ENCODE measurements around the gene POLR3F.
"Not testable (repeated sequence)": the region's sequence is repeated elsewhere in the genome, so short reads cannot be mapped to it uniquely, and the experiment has no call there.

POLR3F gene

GRCh38 chr20:18466894-18467730 is at the start of gene POLR3F, which contains the start of gene DZANK1:
Gene POLR3F (plus strand): TSS chr20:18467390. CDS start chr20:18467507, 117 bp downstream.
Gene DZANK1 (minus strand): TSS chr20:18467030. CDS start chr20:18465358, 1,672 bp downstream.
- peak; percentile 95 to 97 for DNase-seq

GRCh38 chr20:18421608-18422007 is 45.6 kb upstream of the POLR3F start:
- DNase-seq: no peak

GRCh38 chr20:18427214-18427613 is 40.0 kb upstream of the POLR3F start:
- no peak for DNase-seq

GRCh38 chr20:18428490-18429173 is 38.6 kb upstream of the POLR3F start:
- DNase-seq: no peak

- DNase-seq: no peak
Measured at GRCh38 chr20:18430172-18430826, 36.9 kb upstream of the POLR3F start.

- no peak for DNase-seq
Measured at GRCh38 chr20:18431206-18431605, 36.0 kb upstream of the POLR3F start.

GRCh38 chr20:18436847-18437246 is 30.3 kb upstream of the POLR3F start:
- no peak for DNase-seq

- no peak for DNase-seq
Measured at GRCh38 chr20:18440403-18440802, 26.8 kb upstream of the POLR3F start.

- DNase-seq: no peak
Measured at GRCh38 chr20:18443886-18444285, 23.3 kb upstream of the POLR3F start.

- DNase-seq: no peak
Measured at GRCh38 chr20:18456600-18456999, 10.6 kb upstream of the POLR3F start.

GRCh38 chr20:18465536-18466200 is 1.5 kb upstream of the POLR3F start:
- no peak for DNase-seq

GRCh38 chr20:18466574-18466893 is 656 bp upstream of the POLR3F start:
- peak; percentile 62 to 91 for DNase-seq

- DNase-seq: no peak
Measured at GRCh38 chr20:18477218-18477617, 10.0 kb downstream of the POLR3F start.

- DNase-seq: no peak
Measured at GRCh38 chr20:18477821-18478220, 10.6 kb downstream of the POLR3F start.

GRCh38 chr20:18481596-18481995 is 14.4 kb downstream of the POLR3F start:
- DNase-seq: no peak

- DNase-seq: no peak
Measured at GRCh38 chr20:18488301-18488700, 21.1 kb downstream of the POLR3F start.

- DNase-seq: no peak
Measured at GRCh38 chr20:18496042-18496441, 28.9 kb downstream of the POLR3F start.

- DNase-seq: peak; percentile 69 to 83
Measured at GRCh38 chr20:18496740-18497592, 29.8 kb downstream of the POLR3F start, which contains the start of gene RBBP9. Gene RBBP9 (minus strand): TSS chr20:18497225. CDS start chr20:18497167, 58 bp downstream.

GRCh38 chr20:18497603-18498002 is 30.4 kb downstream of the POLR3F start:
- DNase-seq: no peak

- not testable (repeated sequence) for DNase-seq
Measured at GRCh38 chr20:18501672-18502071, 34.5 kb downstream of the POLR3F start.

GRCh38 chr20:18504479-18505060 is 37.4 kb downstream of the POLR3F start:
- DNase-seq: no peak

- no peak for DNase-seq
Measured at GRCh38 chr20:18506744-18507143, 39.6 kb downstream of the POLR3F start.

Measured in SW 1271 (cell line).